ENCODE results near the gene STXBP2.

The STXBP2 gene

GRCh38 chr19:7622933-7623685 lies 13.8 kb upstream of the STXBP2 start:
- Histone ChIP-seq H3K79me2 (ENCODE audit: low read length) (peaks cover 25% of the 10 kb centered on the region), H3K27me3 (ENCODE audit: low read depth, low read length) (no peaks in the 10 kb centered on the region), H3K4me1 (ENCODE audit: low read length) (peaks cover 3% of the 10 kb centered on the region), H3K9ac (ENCODE audit: low read length) (no peak overlapping the region), H3K36me3 (replicated peaks; ENCODE audit: low read depth, low read length) (peaks cover 43% of the 10 kb centered on the region), H2AFZ (ENCODE audit: low read depth, low read length) (no peak overlapping the region), H4K20me1 (ENCODE audit: insufficient read depth, low read length) (0 out of 2 replicates have a peak, but pooled peaks cover 5% of the 10 kb centered on the region), H3K27ac (ENCODE audit: low read length) (no peak overlapping the region), H3K4me2 (ENCODE audit: low read length) (no peak overlapping the region), H3K9me3 (ENCODE audit: insufficient read depth, low read length) (no peaks in the 10 kb centered on the region), H3K4me3 (ENCODE audit: low read length) (no peak overlapping the region)
- TF ChIP-seq EZH2phosphoT487 (IDR thresholded peaks at IDR 0.05; ENCODE audit: low read depth) (no peak), CTCF (IDR thresholded peaks at IDR 0.05; ENCODE audit: low read depth, low read length) (no peak)

- Histone ChIP-seq H3K4me2 (ENCODE audit: low read length) (no peak overlapping the region), H3K79me2 (ENCODE audit: low read length) (peaks cover 34% of the 10 kb centered on the region), H3K36me3 (replicated peaks; ENCODE audit: low read depth, low read length) (peaks cover 40% of the 10 kb centered on the region), H3K9ac (ENCODE audit: low read length) (no peak overlapping the region), H4K20me1 (ENCODE audit: insufficient read depth, low read length) (0 out of 2 replicates have a peak, but pooled peaks cover 9% of the 10 kb centered on the region), H3K9me3 (ENCODE audit: insufficient read depth, low read length) (no peaks in the 10 kb centered on the region), H3K4me1 (ENCODE audit: low read length) (peaks cover 9% of the 10 kb centered on the region), H3K4me3 (ENCODE audit: low read length) (no peak overlapping the region), H2AFZ (ENCODE audit: low read depth, low read length) (no peak overlapping the region), H3K27me3 (ENCODE audit: low read depth, low read length) (no peaks in the 10 kb centered on the region), H3K27ac (ENCODE audit: low read length) (no peak overlapping the region)
- TF ChIP-seq EZH2phosphoT487 (IDR thresholded peaks at IDR 0.05; ENCODE audit: low read depth) (no peak), CTCF (IDR thresholded peaks at IDR 0.05; ENCODE audit: low read depth, low read length) (no peak)
These were observed 12.9 kb upstream of the STXBP2 start for GRCh38 chr19:7623725-7624603.

- H4K20me1 ChIP-seq (ENCODE audit: insufficient read depth, low read length) = 0 out of 2 replicates have a peak, but pooled peaks cover 9% of the 10 kb centered on the region
- no peak for TF ChIP-seq CTCF (IDR thresholded peaks at IDR 0.05; ENCODE audit: low read depth, low read length)
- TF ChIP-seq EZH2phosphoT487 (IDR thresholded peaks at IDR 0.05; ENCODE audit: low read depth) = no peak
These were observed 12.1 kb upstream of the STXBP2 start for GRCh38 chr19:7624810-7625209.

More at GRCh38 chr19:7624810-7625209, 12.1 kb upstream of the STXBP2 start:
- Histone ChIP-seq H3K36me3 (replicated peaks; ENCODE audit: low read depth, low read length) (peaks cover 39% of the 10 kb centered on the region), H2AFZ (ENCODE audit: low read depth, low read length) (no peak overlapping the region), H3K4me1 (ENCODE audit: low read length) (peaks cover 9% of the 10 kb centered on the region), H3K9ac (ENCODE audit: low read length) (no peak overlapping the region), H3K27ac (ENCODE audit: low read length) (no peak overlapping the region), H3K4me2 (ENCODE audit: low read length) (no peak overlapping the region), H3K9me3 (ENCODE audit: insufficient read depth, low read length) (no peaks in the 10 kb centered on the region), H3K79me2 (ENCODE audit: low read length) (peaks cover 41% of the 10 kb centered on the region), H3K27me3 (ENCODE audit: low read depth, low read length) (no peaks in the 10 kb centered on the region), H3K4me3 (ENCODE audit: low read length) (no peak overlapping the region)
